GM19238 (cell line): ENCODE measurements around the gene SMARCA1.
A peak's percentile ranks its signal among the peaks of the same experiment; 100 is the strongest.
"Not testable (repeated sequence)": the region's sequence is repeated elsewhere in the genome, so short reads cannot be mapped to it uniquely, and the experiment has no call there.

Source experiments
- DNase-seq: peaks from one replicate; pipeline ENCODE4 v3.0.0; 2011; ENCODE audit warnings: low spot score; ENCODE audit not compliant: insufficient read length

Gene SMARCA1, protein sequence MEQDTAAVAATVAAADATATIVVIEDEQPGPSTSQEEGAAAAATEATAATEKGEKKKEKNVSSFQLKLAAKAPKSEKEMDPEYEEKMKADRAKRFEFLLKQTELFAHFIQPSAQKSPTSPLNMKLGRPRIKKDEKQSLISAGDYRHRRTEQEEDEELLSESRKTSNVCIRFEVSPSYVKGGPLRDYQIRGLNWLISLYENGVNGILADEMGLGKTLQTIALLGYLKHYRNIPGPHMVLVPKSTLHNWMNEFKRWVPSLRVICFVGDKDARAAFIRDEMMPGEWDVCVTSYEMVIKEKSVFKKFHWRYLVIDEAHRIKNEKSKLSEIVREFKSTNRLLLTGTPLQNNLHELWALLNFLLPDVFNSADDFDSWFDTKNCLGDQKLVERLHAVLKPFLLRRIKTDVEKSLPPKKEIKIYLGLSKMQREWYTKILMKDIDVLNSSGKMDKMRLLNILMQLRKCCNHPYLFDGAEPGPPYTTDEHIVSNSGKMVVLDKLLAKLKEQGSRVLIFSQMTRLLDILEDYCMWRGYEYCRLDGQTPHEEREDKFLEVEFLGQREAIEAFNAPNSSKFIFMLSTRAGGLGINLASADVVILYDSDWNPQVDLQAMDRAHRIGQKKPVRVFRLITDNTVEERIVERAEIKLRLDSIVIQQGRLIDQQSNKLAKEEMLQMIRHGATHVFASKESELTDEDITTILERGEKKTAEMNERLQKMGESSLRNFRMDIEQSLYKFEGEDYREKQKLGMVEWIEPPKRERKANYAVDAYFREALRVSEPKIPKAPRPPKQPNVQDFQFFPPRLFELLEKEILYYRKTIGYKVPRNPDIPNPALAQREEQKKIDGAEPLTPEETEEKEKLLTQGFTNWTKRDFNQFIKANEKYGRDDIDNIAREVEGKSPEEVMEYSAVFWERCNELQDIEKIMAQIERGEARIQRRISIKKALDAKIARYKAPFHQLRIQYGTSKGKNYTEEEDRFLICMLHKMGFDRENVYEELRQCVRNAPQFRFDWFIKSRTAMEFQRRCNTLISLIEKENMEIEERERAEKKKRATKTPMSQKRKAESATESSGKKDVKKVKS

DNA sequence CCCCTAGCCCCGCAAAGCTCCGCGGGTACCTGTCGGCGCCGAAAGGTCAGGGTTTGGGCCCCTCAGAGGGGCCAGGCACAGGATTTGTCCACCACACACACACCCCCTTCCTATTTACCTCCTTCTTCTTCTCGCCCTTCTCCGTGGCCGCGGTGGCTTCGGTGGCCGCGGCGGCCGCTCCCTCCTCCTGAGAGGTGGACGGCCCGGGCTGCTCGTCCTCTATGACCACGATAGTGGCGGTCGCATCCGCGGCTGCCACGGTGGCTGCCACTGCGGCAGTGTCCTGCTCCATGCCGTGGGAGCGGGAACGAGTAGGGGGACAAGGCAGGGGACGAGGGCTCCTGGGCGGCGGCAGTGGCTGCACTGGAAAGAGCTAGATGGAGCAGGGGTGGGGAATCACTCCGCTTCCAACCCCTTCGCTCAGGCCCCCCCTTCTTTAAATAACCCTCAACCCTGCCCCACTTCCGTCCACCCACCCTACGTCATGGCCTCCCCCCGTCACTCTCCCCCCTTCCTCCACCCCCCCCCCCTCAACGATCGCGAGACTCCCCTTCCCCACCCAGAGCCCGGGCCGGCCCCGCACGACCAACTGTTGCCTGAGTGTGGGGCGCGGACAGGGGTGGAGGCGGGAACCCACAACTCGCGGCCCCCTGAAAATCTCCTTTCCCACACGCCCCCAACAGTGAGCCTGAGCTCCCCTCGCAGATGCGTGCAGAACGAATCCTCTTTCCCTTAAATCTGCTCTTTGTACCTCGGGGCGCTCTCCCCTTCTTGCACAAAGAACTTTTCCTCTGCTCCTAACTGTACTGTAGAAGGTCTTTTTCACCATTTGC is at the start of gene SMARCA1:
SMARCA1 (minus strand) TSS at position 412 of the 833 bp plus-strand sequence; CDS start at position 292, 120 bp downstream.
- no peak for DNase-seq

GRCh38 chrX:129572422-129572821 is 49.1 kb upstream of the SMARCA1 start:
- no peak for DNase-seq

DNA sequence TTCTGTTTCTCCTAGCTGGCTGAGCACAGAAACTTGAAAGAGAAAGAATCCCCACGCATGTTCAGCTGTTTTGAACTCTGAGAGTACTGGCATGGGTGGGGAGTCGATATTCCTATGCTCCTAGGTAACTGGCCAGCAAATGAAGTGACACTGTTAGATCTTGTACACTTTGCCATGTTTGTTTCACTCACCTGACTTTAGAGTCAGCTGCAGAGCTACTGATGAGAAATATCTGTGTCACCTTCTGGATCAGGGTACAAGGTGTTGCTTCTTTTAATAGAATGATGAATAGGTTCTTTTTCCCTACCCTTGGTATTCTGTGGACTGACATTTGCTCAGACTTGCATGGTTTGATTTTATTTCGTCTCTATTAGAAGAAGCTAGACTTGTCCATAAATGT is 45.1 kb upstream of the SMARCA1 start:
- DNase-seq = no peak

GRCh38 chrX:129566073-129566472 is 42.8 kb upstream of the SMARCA1 start:
- DNase-seq = no peak

DNA sequence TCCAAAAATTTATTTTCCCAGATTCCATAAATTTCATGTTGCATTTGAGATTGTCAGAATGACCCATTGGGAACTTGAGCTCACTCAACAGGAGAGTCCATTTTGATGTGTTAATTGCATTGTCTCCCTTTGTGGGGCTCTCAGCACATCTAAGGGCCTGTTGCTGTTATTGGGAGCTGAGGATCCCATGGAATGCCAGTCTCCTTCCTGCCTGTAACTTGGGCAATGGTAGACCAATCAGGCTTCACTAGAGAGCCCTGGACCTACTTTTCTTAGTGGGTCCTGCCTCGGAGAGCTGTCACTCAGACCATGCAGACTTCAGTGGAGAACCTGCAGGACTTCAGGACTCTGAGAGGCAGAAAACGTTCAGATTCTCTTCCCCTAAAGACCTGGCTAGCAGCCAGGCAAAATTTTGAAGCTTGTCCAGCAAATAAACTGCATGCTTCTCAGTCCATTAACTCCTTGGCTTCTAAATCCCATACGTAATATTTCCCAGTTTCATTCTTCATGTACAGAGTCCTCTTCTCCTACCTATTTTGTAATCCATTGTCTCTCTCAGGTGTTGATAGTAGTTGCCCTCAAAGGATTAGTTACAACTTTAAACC is 41.9 kb upstream of the SMARCA1 start:
- no peak for DNase-seq

GRCh38 chrX:129564345-129564744 is 41.1 kb upstream of the SMARCA1 start:
- not testable (repeated sequence) for DNase-seq

- DNase-seq = no peak
These were observed 38.2 kb upstream of the SMARCA1 start for GRCh38 chrX:129561453-129561852.

- no peak for DNase-seq
These were observed 36.5 kb upstream of the SMARCA1 start for GRCh38 chrX:129559783-129560182.

GRCh38 chrX:129557844-129558480 is 34.7 kb upstream of the SMARCA1 start:
- no peak for DNase-seq

DNA sequence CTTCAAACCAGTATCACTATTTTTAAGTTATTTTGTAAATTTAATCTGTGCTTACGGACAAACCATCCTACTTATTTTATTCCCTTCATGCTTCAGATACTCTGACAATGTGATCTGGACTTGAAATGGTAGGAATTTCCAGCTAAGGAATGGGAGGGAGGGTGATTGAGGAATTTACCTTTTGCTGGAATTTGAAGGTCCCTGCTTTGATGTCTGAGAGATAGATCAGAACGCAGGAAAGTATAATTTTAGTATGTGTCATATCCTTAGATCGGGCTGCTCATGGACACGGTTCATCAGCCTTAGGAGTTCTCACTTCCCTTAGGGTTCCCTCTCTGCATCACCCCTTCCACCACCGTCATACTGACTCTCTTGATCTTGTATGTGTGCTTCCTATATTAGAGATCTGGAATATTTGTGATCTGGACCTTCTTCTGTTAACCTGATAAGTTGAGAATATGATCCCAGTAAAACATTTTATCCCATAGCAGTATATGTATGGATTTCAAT is 33.6 kb upstream of the SMARCA1 start:
- no peak for DNase-seq

DNA sequence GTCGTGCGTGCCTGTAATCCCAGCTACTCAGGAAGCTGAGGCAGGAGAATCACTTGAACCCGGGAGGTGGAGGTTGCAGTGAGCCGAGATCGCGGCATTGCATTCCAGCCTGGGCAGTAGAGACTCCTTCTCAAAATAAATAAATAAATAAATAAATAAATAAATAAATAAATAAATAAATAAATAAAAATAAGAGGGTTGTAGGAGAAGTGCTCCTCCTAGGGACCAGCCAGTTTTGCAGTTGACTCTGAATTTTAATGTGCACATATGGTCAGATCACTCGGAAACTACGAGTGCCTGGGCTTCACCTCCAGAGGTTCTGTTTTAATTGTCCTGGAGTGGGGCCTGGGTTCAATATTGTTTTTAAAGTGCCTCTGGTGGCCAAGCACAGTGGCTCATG is 31.5 kb upstream of the SMARCA1 start:
- DNase-seq = not testable (repeated sequence)

GRCh38 chrX:129553619-129554288 is 30.5 kb upstream of the SMARCA1 start:
- peak; percentile 12 for DNase-seq

- DNase-seq = no peak
These were observed 25.8 kb upstream of the SMARCA1 start for GRCh38 chrX:129549124-129549523.

DNA sequence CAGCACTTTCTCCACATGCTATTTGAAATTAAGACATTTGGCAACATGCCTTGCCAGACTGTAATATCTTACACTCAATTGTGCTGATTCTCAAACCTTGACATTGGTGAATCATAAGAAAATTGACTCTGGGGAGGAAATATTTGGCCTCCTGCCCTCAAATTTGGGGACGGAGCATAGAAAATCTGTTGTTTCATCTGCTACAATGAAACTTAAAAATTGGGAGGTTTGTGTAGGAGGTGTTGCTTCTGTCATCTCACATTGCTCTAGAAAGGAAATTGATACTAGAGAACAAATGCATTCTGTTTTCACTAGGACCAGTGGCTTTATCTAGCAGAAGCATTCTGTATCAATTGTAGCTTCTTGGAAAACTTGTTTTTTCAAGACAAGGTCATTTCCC is 22.1 kb upstream of the SMARCA1 start:
- DNase-seq = no peak

DNA sequence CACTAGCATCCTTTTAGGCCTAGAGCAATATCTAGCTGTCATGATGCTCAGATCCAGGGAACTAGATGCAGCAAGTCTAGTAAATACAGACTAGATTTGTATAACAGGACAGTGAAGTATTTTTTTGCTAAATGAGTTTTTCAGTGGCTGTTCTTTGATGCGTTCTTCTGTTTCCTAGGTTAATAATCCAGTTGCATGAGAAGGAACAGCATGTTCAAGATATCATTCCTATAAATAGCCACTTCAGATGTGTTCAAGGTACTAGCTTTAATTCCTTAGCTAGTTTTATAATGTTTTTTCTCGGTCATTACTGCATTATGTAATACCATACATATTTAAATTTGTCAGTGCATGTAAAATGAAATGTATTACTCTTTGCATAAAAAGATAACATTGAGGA is 21.5 kb upstream of the SMARCA1 start:
- DNase-seq = no peak

GRCh38 chrX:129540722-129541184 is 17.5 kb upstream of the SMARCA1 start:
- DNase-seq = no peak

- DNase-seq = peak; percentile 65
These were observed 16.9 kb upstream of the SMARCA1 start, which contains the start of gene OCRL for GRCh38 chrX:129540068-129540653. TSS of gene OCRL (plus strand) at chrX:129540259. CDS start at chrX:129540440, 181 bp downstream.

DNA sequence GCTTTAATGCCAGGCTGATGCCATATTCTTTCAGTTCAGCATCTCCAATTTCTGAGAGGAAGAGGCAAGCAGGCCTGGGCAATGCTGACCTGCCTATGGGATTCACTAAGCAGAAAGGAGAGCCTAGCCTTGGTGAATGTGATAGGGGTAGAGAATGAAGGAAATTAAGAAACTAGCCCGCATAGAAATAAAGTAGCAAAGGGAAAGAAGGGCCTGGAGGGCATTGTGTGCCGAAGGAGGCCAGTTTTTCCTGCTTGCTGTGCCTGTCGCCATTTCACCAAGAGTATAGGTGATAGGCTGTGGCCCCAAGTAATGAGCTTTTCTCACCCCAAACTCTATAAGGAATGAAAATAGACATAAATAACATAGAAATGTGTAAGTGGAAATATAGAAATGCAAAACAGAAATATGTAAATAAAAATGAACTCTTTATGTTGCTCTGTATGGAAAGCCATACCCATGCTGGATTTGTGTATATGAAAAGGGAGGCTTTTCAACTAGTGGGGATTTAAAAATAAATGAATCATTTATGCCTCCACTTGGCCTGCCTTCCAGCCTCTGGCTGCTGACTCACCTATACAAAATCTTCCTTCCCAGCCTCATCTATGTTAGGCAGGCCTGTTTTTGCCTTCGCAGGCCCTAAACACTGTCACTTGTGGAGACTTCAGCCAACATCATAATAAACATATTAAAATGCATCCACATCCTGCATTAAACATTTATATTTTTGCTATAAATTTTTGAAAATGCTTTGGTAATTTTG is 11.7 kb upstream of the SMARCA1 start:
- DNase-seq = no peak
